Neural progenitor cell (in vitro differentiated cells): ENCODE measurements around the gene ZNF831.

Experiments used
- CTCF ChIP-seq: fragments of 200-600 bp; sonication (generic); IDR thresholded peaks from 2 replicates; pipeline ENCODE4 v1.5.1; 2017; ENCODE audit warnings: antibody characterized with exemption, mild to moderate bottlenecking
- EZH2 ChIP-seq: fragments of 200-600 bp; sonication (generic); IDR thresholded peaks from 2 replicates; pipeline ENCODE4 v1.6.1; 2017; ENCODE audit warnings: antibody characterized with exemption, mild to moderate bottlenecking, moderate library complexity
- EZH2phosphoT487 ChIP-seq: fragments of 200-600 bp; sonication (generic); IDR thresholded peaks from 2 replicates; pipeline ENCODE4 v1.6.1; 2017; ENCODE audit warnings: antibody characterized with exemption

GRCh38 chr20:59184880-59185447, 21.3 kb downstream of the ZNF831 start:
- TF ChIP-seq CTCF (no peak), EZH2phosphoT487 (no peak), EZH2 (no peak)
